ENCODE results near the gene CKS1B.

- TF ChIP-seq CTCF (IDR thresholded peaks at IDR 0.05) (no peak), NR2C2 (CRISPR knock-in tag; IDR thresholded peaks at IDR 0.05) (no peak), FOXK1 (CRISPR knock-in tag; IDR thresholded peaks at IDR 0.05) (no peak), MAX (CRISPR knock-in tag; IDR thresholded peaks at IDR 0.05) (no peak), ELF4 (CRISPR knock-in tag; IDR thresholded peaks at IDR 0.05; ENCODE audit: low read depth) (no peak), ATF1 (CRISPR knock-in tag; IDR thresholded peaks at IDR 0.05) (no peak), MLX (CRISPR knock-in tag; IDR thresholded peaks at IDR 0.05) (no peak), JUN (CRISPR knock-in tag; IDR thresholded peaks at IDR 0.05) (no peak), E2F5 (CRISPR knock-in tag; IDR thresholded peaks at IDR 0.05) (no peak), FOXJ3 (CRISPR knock-in tag; IDR thresholded peaks at IDR 0.05; ENCODE audit: borderline replicate concordance) (no peak)
- TF ChIP-seq, protein P1, sequence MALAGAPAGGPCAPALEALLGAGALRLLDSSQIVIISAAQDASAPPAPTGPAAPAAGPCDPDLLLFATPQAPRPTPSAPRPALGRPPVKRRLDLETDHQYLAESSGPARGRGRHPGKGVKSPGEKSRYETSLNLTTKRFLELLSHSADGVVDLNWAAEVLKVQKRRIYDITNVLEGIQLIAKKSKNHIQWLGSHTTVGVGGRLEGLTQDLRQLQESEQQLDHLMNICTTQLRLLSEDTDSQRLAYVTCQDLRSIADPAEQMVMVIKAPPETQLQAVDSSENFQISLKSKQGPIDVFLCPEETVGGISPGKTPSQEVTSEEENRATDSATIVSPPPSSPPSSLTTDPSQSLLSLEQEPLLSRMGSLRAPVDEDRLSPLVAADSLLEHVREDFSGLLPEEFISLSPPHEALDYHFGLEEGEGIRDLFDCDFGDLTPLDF (CRISPR knock-in tag; IDR thresholded peaks at IDR 0.05), result no peak
These were observed 10.8 kb upstream of the CKS1B start for GRCh38 chr1:154963643-154964042.
